ENCODE results near the gene SLC48A1. TPM values are rescaled to one million over a fixed set of nuclear protein-coding genes. Genes with fewer than 3 reads are reported as not detected.

The SLC48A1 gene
- 5.1 TPM for total RNA-seq (ENCODE audit: insufficient read depth, low replicate concordance)

DNA sequence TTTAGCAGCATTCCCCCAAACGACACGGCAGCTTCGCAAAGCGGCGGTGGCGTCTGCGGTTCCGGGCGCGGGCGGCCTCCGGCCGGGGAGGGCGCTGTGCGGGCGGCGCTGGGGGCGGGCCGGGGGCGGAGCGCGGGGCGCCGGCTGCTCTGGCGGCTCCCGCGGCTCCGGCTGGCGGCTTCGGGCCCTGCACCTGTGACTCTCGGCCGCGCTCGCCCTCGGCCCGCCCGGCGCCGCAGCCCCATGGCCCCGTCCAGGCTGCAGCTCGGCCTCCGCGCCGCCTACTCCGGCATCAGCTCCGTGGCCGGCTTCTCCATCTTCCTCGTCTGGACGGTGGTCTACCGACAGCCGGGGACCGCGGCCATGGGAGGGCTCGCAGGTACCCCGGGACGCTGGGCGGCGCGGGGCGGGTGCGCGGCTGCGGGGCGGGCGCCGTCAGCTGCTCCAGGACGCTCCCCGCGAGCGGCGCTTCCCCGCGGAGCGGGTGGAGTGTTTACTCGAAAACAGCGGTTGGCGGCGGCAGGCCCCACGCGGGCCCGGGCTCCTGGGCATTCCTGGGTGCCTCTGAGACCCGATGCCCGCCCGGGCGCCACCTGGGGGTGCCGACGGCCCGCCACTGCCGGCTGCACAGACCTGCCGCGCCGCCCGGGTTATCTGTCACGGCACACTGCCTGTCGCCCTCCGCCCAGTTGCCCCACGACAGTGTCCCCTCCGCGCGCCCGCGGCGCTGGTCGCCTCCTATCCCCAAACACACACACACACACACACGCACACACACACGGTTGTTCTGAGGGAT lies at the start of gene SLC48A1:
SLC48A1 (plus strand) TSS at position 177 of the 796 bp plus-strand sequence; CDS start at position 244, 67 bp downstream.
- peak; percentile 63 for DNase-seq (ENCODE audit: low spot score)

DNA sequence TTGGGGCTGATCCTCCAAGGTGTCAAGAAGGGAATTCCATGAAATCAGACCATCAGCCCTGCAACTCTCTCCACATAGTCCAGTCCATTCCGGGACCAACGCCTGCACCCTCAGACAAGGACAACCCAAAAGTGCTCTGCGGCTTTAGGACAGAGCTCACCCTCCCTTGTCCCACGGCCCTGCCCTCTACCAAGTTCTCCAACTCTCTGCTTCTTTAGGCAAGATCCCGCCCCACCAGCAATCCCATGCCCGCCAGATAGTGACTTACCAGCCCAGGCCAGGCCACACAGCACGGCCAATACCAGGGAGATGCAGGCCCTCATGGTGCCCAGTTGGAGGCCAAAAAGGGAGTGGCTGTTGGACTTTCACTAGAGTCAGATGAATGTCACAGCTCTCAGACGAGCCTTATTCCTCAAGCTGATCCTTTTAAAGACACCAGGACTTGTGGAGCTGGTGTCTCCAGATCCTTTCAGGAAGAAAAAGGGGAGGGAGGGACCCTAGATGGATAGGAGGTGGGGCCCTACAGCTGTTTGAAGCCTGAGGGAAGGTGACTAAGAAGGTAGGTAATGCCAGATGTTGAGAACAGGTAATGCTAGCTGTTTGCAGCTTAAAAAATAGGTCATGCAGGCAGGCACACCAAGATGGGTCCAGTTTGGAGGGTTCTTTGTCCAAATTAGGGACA lies 47.8 kb upstream of the SLC48A1 start, which contains the start of gene ENDOU:
ENDOU (minus strand) TSS at position 400 of the 682 bp plus-strand sequence; CDS start at position 323, 77 bp downstream.
- DNase-seq (ENCODE audit: low spot score): no peak

DNA sequence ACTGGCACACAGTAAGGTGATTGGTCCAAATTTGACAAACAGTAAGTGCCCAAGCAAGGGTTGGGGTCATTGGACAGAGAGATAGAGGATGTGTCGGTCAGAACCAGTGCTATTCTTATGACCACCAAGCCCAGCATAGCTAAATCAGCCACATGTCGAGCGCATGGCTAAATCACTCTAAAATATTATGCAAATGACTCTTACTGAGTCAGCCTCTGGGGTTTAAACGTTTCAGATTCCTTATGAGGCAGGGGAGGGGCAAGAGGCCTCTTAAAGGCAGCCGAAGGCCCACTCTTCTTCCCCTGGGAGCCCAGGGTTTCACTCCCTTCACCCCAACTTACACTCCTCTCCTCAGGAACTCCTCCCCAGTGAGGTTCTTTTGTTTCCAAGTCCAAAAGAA lies 47.1 kb upstream of the SLC48A1 start:
- DNase-seq (ENCODE audit: low spot score): peak; percentile 55

DNA sequence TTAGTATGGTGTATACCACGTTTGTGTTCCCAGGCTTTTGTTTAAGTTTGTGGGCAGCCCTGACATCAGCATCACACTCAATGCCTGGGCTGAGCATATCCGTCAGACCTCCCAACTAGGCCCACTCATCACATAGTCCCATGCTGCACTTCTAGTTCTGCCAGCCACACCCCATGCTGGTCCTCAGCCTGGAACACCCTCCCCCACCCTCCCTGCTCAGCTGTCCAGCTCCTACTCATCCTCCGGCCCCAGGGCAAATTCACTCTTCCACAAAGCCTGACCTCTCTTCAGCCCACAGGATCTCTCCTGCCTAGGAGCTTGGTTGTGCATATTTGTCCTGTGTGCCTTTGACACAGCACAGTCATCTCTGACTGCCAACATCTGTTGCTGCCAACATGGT lies 43.8 kb upstream of the SLC48A1 start:
- DNase-seq (ENCODE audit: low spot score): no peak

DNA sequence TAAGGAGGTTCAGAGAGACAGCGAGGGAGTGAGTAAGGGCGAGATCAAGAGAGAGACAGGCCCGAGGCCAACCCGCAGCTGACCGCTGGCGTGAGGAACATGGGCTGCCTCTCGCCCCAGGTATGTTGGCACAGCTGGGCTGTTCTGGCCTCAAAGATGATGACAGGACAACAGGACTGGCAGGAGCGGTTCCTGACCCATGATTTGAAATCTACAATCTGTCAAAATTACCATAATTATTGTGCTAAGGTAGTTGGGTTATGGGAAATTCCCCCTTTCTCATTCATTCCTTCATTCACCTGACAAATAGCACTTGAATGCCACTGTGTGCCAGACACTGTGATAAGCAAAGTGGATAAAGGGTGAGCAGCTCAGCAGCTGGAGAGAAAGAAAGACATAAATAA lies 42.7 kb upstream of the SLC48A1 start:
- no peak for DNase-seq (ENCODE audit: low spot score)

DNA sequence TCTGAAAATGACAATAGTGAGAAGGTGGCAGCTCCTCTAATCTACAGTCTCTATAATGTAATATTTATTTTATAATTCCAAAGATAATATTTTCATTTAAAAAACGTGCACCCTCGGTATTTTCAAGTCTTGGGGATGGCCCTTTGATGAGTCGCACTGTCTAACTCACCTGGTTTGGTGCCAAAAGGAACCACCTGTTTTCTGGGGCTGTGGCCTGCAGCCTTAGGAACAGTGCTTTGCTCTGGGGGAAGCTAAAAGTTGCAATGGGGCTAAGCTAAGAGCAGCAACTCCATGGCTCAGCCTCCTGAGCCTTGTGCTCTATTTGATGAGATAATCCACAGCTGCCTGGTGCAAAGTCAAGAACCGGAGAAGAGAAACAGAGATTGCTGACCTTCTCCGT lies 41.3 kb upstream of the SLC48A1 start:
- DNase-seq (ENCODE audit: low spot score): no peak

DNA sequence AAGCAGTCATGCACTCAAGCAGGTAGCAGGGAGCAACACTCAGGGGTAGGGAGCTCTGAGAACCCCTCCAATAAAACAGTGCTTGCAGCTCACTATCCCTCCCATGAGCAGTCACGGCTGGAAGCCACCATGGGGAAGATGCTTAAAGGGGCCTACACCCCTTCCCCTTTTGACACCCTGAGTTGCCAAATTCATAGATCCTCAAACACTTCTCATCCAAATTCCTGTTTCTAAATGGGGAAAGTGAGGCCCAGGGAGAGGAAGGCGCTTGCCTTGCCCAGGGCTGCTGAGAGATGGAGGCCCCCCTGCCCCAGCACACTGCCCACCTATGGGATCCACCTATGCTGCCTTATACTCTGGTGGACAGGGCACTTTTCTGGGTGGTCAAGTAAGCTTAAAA lies 40.5 kb upstream of the SLC48A1 start:
- DNase-seq (ENCODE audit: low spot score): no peak

DNA sequence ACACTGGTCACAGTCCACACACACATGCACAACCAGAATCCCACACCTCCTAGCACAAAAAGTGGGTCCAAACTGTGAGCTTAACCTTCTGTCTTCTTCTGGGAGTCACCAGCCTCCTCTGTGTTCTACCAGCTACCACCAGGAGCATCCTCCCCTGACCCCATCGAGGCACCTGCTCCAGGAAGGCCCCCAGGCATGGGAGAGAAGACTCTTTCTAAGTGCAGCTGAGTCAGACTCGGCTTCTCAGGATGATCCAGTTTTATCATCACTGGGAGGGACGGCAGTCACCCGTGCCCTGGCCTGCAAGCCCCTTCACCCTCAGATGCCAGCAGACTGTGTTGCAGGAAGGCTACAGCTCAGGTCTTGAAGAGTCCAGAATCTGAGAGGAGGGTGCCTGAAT lies 39.9 kb upstream of the SLC48A1 start:
- no peak for DNase-seq (ENCODE audit: low spot score)

DNA sequence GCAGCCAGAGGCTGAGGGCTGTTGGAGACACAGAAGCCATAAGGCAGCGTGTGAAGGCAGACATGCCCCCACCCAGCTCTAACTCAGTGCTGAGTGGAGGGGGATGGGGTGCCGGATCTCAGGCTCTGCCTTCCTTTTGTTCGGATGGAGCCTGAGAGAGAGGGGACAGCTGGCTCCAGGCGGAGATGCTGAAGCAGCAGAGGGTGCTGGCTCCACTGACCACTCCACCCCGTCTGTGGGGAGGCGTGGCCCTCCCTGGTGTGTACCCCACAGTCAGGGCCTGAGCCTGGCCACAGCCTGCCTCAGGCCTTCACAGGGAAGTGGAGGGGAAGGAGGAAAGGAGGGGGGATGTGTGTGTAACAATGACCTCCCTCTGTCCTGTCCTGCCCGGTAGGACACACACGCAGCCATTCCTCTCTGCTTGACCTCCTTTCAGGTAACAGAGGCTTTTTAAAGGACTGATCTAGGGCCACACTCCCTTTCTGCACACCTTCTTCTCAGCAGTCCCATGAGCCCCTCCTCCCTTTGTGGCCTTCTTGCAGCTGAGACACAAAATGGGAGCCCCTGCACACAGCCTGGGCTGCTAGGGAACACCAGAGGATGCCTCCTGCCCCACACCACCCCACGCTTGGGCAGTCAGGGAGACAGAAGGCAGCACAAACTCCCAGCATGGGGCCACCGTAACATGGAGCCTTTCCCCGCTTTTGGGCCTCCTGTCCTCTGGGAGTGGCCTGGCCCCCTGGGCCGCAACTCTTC lies 38.1 kb upstream of the SLC48A1 start:
- DNase-seq (ENCODE audit: low spot score): peak; percentile 47

DNA sequence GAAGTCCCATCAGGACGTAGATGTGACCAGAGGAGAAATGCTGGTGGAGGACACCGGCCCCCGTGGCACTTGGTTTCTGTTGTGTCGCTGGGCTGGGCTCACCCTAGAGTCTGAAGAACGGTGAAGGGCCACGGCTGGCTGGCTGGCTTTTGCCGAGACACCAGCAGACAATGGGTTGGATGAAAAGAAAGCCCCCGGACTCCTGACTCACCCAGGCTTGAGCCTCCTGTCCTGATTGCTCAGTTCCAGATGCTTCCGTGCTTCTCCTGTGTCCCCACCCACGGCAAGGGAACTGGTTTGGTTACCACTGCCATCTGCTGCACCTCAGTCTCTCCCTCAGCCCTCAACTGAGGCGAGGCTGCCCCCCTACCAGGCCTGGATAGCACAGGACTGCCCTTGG lies 37.4 kb upstream of the SLC48A1 start:
- DNase-seq (ENCODE audit: low spot score): no peak

DNA sequence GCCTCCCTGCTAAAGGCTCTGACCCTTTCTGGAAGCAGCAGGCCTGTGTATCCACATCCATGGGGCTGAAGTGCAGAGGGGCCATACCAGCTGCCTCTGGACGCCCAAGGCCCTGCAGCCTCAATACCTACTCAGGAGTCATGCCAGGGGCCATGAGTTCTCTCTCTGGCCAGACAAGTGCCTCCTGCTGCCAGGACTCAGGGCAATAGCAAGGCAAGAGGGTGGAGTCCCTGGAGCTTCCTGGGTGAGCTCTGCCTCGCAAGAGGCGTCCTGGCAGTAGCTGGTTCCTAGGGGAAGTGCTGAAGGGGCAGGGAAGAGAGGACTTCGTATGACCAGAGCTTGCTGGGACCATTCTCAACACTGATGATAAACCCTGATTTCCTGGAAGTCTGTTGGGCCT lies 36.8 kb upstream of the SLC48A1 start:
- no peak for DNase-seq (ENCODE audit: low spot score)

DNA sequence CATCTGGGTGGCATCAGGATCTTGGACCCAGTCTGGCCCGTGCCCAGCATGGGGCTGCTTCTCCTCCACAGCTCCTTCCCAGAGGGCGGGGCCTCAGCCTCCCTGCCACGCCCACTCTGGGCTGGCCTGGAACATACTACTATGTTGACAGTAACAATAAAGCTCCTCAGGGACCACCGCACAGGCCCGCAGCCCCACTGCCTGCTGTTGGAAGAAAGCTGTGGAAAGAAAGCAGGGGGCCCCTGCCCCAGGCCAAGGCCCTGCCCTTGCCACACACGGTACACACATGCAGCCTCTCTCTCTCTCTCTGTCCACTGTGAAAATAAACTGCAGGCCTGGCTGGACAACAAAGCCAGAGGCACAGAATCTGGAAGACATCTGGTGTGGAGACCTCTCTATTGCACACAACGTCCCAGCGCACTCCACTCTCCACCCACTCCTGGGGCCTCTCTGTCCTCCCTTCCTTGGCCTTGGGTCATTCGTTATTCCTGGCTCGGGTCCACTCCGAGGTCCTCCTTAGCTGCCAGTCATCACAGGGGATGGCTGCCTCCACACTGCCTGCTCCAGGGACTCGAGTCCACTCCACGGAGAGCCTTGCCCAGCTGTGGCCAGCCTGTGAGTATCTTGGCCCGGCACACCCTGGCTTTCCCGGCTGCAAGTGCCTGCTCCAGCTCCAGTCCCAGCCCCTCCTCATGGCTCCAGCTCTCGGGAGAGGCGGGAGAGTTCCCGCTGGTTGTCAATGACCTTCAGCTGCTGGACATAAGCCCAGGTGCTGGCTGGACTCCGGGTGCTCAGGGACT lies 36.0 kb upstream of the SLC48A1 start:
- DNase-seq (ENCODE audit: low spot score): peak; percentile 76

DNA sequence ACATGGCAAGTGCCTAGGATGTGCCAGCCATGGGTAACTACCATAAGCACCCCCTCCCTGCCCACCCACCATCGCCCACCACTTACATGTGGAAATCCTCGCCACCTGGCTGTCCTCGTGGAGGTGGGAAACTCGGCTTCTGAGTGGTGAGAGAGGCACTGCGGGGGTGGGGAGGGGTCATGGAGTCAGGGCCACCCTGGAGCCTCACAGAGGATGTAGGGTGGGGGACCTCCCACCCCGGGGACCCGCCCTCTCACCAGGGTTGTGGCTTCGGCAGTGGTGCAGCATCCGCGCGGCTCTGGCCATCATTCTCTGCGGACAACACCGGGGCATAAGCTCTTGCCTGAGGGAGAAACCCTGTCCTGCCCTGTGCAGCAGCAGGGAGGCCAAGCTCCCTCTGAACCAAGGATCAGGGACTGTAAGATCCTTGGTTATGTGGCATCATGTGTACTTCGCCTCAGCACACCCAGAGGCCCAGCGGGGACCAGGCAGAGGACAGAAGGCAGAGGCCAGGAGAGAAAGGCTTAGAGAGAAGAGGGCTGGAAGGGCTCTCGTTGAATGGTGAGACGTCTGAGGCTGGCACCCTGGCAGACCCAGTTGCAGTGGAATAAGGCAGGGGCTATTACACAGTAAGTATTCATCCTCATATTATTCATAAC lies 35.0 kb upstream of the SLC48A1 start:
- DNase-seq (ENCODE audit: low spot score): no peak

DNA sequence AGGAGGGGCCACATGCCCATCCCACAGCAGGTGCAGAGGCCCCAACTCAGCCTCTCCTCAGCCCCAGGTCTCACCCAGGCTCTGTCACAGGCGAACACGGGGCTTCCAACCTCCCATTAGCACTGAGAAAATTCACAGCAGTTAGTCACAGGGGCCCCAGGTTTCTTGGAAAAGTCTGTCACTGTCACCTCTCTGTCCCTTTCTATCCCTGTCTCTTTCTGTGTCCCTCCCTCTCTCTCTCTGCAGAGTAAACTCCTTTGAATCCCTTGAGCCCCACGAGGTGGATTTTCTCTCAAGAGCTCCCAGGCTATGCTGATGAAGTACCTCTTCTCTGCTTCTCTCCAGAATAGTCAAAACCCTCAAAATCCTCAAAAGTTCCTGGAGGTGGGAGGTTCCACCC lies 33.7 kb upstream of the SLC48A1 start:
- no peak for DNase-seq (ENCODE audit: low spot score)

DNA sequence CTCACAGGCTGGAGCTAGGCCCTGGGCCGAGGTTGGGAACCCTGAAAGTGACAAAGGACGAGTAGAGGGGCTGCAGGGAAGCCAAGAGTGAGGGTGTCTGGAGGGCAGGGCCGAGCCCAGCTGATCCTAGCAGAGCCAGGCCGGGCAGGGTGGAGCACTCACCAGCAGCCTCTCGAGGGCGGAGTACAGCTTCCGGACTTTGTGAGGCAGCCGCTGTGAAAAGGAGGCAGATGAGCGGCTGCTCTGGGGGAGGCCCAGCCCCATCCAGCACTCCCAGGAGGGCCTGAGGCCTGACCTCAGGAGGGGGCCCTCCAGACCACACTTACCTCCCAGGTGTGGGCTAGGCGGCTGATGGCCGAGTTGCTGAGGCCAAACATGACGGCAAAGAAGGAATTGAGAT lies 33.1 kb upstream of the SLC48A1 start:
- DNase-seq (ENCODE audit: low spot score): no peak

DNA sequence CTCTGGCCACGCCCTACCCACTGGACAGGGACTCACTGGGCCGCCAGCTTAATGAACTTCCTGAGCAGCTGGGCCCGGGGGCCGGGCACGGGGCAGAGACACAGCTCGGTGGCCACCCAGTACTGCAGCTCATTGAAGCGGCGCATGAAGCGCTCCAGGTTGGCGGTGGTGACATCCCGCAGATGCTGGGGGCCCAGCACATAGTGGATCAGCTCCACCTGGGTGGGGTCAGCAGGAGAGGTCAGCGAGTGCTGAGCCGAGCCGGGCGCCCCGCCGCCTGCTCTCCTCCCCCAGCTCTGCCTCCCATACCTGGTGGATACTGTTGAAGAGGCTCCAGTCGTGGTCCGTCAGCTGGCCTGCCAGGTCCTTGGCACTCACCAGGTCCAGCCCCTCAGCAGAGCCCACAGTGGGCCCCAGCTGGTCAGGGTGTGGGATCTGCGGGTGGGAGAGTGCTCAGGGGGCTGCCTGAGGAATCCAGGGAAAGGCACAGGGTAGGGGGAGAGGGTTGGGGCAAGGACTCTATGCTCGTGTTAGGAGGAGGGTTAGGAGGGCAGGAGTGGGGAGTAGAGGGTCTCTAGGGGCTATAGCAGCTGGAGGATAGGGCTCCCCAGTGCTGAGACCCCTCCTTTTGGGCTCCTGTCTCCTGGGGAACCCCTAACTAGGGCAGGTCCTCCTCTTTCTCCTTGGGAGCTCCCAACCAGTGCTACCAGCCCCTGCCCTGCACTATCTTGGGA lies 32.3 kb upstream of the SLC48A1 start:
- no peak for DNase-seq (ENCODE audit: low spot score)

DNA sequence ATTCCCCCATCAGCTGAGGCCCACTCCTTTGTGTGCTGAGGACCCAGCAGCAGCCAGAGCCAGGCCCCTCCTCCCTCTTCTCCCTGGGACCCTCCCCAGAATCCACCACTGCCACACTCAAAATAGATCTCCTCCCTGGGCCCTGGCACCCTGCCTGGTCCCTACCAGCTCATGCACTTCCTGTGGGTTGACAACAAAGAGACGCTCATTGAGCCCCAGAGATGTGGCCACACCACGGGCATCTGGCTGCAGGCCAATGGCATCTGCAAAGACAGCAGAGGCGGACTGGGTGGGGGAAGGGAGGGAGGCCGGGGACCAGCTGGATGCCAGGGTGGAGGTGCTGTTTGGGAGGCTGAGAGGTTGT lies 31.7 kb upstream of the SLC48A1 start:
- peak; percentile 34 for DNase-seq (ENCODE audit: low spot score)

DNA sequence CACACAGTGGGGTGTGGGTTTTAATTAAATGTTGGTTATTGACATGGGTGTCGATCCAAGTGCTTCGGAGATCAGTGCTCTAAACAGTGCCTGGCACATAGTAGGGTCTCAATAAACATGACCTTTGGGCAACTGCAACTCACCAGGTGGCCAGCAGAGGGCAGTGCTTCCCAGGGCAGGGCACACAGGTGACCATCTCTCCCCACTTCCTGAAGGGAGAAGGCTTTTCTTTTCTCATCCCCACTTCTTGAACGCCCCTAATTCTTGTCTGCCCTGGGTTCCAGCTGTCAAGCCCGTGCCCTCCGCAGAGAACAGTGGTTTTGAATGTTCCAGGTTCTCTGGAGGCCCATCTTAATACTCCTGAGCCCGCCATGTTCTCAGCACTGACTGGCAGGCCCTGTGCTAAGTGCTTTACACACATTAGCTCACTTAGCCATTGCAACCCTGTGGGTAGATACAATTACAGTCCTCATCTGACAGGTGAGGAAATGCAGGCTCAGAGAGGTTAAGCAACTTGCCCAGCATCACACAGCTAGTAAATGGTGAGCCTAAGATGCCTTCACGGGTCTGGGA lies 30.7 kb upstream of the SLC48A1 start:
- DNase-seq (ENCODE audit: low spot score): no peak

DNA sequence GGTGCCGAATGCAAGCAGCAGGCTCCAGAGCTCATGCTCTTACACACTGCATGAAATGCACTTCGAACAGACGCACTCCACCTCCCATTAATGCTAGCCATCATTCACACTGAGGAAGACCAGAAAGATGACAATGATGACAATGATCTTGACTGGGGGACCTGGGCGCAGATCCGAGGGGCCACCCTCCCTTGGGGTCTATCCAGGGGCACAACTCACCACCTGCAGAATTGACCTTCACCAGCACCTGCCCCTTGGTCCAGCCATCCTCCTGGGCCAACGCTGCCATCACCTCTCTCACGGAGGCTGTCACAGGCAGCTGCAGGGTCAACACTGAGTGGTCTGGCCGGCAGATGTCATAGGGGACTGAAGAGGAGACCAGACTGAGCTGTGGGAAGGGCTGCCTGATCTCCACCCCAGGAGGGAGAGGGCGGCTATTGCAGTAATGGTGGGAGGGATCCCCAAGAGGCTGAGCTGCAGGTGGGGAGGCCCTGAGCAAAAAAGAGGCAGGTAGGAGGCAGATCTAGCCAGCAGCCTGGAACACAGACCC lies 29.7 kb upstream of the SLC48A1 start:
- no peak for DNase-seq (ENCODE audit: low spot score)

Measured in umbilical cord (tissue), 2 donors.